ENCODE measurements around the gene DLX2. TPM values are rescaled to one million over a fixed set of nuclear protein-coding genes. Genes with fewer than 3 reads are reported as not detected.
"Not testable (repeated sequence)": the region's sequence is repeated elsewhere in the genome, so short reads cannot be mapped to it uniquely, and the experiment has no call there.

DLX2 gene
- total and polyA plus RNA-seq, 12 donors = 0.06 to 0.49 (median 0.15) TPM; not detected in 5

DNA sequence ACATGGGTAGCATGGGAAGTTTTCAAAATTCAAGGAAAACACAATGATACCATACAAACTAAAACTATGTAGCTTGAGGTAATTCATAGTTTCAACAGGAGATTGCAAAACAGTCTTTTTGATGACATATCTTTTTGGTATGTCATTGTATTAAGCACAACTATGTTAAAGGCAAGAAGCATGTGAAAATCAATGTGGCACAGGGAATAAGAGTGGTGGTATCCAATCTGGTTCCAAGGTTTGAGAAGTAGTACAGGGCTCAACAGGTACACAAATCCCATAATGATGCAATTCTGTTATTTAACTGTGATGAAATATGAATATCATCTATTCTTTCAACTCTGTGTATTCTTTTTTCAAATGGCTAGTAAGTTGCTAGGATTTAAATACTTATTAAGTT, 16.4 kb upstream of the DLX2 start:
- Histone ChIP-seq H3K9me3 (replicated peaks in 1 of 3) (no peaks in the 10 kb centered on the region), H3K4me3 (no peak overlapping the region), H3K27me3 (no peaks in the 10 kb centered on the region), H3K4me1 (replicated peaks in 1 of 2) (no peaks in the 10 kb centered on the region), H3K27ac (no peak overlapping the region), H3K36me3 (replicated peaks in 1 of 2) (no peaks in the 10 kb centered on the region)
- intact Hi-C loops (cut with DNase I) = no loop called here
- no peak for TF ChIP-seq CTCF (IDR thresholded peaks at IDR 0.05)
- TF ChIP-seq POLR2A (IDR thresholded peaks at IDR 0.05) = no peak
- no peak for DNase-seq

- intact Hi-C loops (cut with DNase I) = no loop called here
- no peak for TF ChIP-seq POLR2A (IDR thresholded peaks at IDR 0.05)
- no peak for TF ChIP-seq CTCF (IDR thresholded peaks at IDR 0.05)
- WGBS, 4 donors = 67 to 89% (median 77%) methylated on average over 5 of the region's 5 CpGs
- Histone ChIP-seq H3K27ac (no peak overlapping the region), H3K4me3 (no peak overlapping the region), H3K4me1 (replicated peaks in 1 of 2) (no peaks in the 10 kb centered on the region), H3K36me3 (replicated peaks in 1 of 2) (no peaks in the 10 kb centered on the region), H3K9me3 (replicated peaks in 1 of 3) (no peaks in the 10 kb centered on the region), H3K27me3 (peaks cover 4% of the 10 kb centered on the region)
- DNase-seq = no peak
Measured at GRCh38 chr2:172116107-172116506, 13.4 kb upstream of the DLX2 start.

GRCh38 chr2:172114579-172114978, 11.9 kb upstream of the DLX2 start:
- Histone ChIP-seq H3K27ac (no peak overlapping the region), H3K4me3 (no peak overlapping the region), H3K4me1 (replicated peaks in 1 of 2) (no peaks in the 10 kb centered on the region), H3K36me3 (replicated peaks in 1 of 2) (no peaks in the 10 kb centered on the region), H3K9me3 (replicated peaks in 1 of 3) (no peaks in the 10 kb centered on the region), H3K27me3 (peaks cover 10% of the 10 kb centered on the region)
- TF ChIP-seq POLR2A (IDR thresholded peaks at IDR 0.05) (no peak), CTCF (IDR thresholded peaks at IDR 0.05) (no peak)
- no peak for DNase-seq
- WGBS, 4 donors = 73 to 81% (median 75%) methylated on average over 3 of the region's 3 CpGs
- intact Hi-C loops (cut with DNase I) = no loop called here

GRCh38 chr2:172114176-172114575, 11.5 kb upstream of the DLX2 start:
- H3K9me3 ChIP-seq (replicated peaks in 1 of 3); H3K4me3 ChIP-seq; H3K4me1 ChIP-seq (replicated peaks in 1 of 2); H3K27ac ChIP-seq; H3K36me3 ChIP-seq (replicated peaks in 1 of 2); DNase-seq; intact Hi-C loops (cut with DNase I); H3K27me3 ChIP-seq: not testable (repeated sequence)
- 76 to 80% (median 77%) methylated on average over 6 of the region's 6 CpGs for WGBS, 4 donors

GRCh38 chr2:172113617-172114016, 10.9 kb upstream of the DLX2 start:
- H3K36me3 ChIP-seq (replicated peaks in 1 of 2) = no peaks in the 10 kb centered on the region
- intact Hi-C loops (cut with DNase I) = no loop called here
- no peak overlapping the region for H3K4me3 ChIP-seq
- H3K27me3 ChIP-seq = peaks cover 14% of the 10 kb centered on the region
- H3K9me3 ChIP-seq (replicated peaks in 1 of 3) = no peaks in the 10 kb centered on the region
- TF ChIP-seq POLR2A (IDR thresholded peaks at IDR 0.05) = no peak
- peak in 2 of 6 experiments; percentile 33 for TF ChIP-seq CTCF (IDR thresholded peaks at IDR 0.05)
- no peaks in the 10 kb centered on the region for H3K4me1 ChIP-seq (replicated peaks in 1 of 2)
- H3K27ac ChIP-seq = no peak overlapping the region
- DNase-seq = no peak
- WGBS, 4 donors = 18 to 28% (median 25%) methylated on average over 2 of the region's 2 CpGs

All from adrenal gland (tissue), 12 donors.